Measurements from ENCODE around the gene BCL2L12.
A peak's percentile ranks its signal among the peaks of the same experiment; 100 is the strongest.

The BCL2L12 gene

GRCh38 chr19:49685845-49686332 lies 20.2 kb downstream of the BCL2L12 start:
- DNase-seq = no peak

GRCh38 chr19:49686503-49687088 lies 20.9 kb downstream of the BCL2L12 start:
- DNase-seq = no peak

GRCh38 chr19:49687150-49687549 lies 21.4 kb downstream of the BCL2L12 start:
- DNase-seq = no peak

GRCh38 chr19:49687566-49688316 lies 22.0 kb downstream of the BCL2L12 start:
- DNase-seq = peak; percentile 39

GRCh38 chr19:49688531-49689132 lies 22.9 kb downstream of the BCL2L12 start:
- no peak for DNase-seq

- DNase-seq = no peak
Observed at GRCh38 chr19:49689133-49690078, 23.7 kb downstream of the BCL2L12 start, which contains the start of gene ADM5. TSS of gene ADM5 (plus strand) at chr19:49689594. CDS start at chr19:49689838, 244 bp downstream.

- DNase-seq = no peak
Observed at GRCh38 chr19:49690079-49690655, 24.4 kb downstream of the BCL2L12 start.

GRCh38 chr19:49690656-49691242 lies 25.0 kb downstream of the BCL2L12 start, which contains the start of gene CPT1C:
TSS of gene CPT1C (plus strand) at chr19:49691116. CDS start at chr19:49692253, 1,137 bp downstream.
- DNase-seq = peak; percentile 83

GRCh38 chr19:49691243-49692146 lies 25.8 kb downstream of the BCL2L12 start:
- peak; percentile 81 for DNase-seq

GRCh38 chr19:49692147-49692506 lies 26.4 kb downstream of the BCL2L12 start:
- no peak for DNase-seq

GRCh38 chr19:49696115-49696514 lies 30.4 kb downstream of the BCL2L12 start:
- no peak for DNase-seq

GRCh38 chr19:49696865-49697264 lies 31.1 kb downstream of the BCL2L12 start:
- no peak for DNase-seq

GRCh38 chr19:49699364-49699763 lies 33.6 kb downstream of the BCL2L12 start:
- no peak for DNase-seq

GRCh38 chr19:49700563-49700962 lies 34.8 kb downstream of the BCL2L12 start:
- no peak for DNase-seq

- no peak for DNase-seq
Observed at GRCh38 chr19:49701271-49701786, 35.6 kb downstream of the BCL2L12 start.

- no peak for DNase-seq
Observed at GRCh38 chr19:49704888-49705642, 39.3 kb downstream of the BCL2L12 start.

GRCh38 chr19:49705919-49706318 lies 40.2 kb downstream of the BCL2L12 start:
- no peak for DNase-seq

GRCh38 chr19:49710372-49710951 lies 44.7 kb downstream of the BCL2L12 start:
- DNase-seq = peak; percentile 47

- no peak for DNase-seq
Observed at GRCh38 chr19:49712397-49712859, 46.7 kb downstream of the BCL2L12 start.

All from fibroblast of skin of back (primary cell).